ENCODE measurements around the gene HTRA2.
A peak's percentile ranks its signal among the peaks of the same experiment; 100 is the strongest.

The HTRA2 gene

DNA sequence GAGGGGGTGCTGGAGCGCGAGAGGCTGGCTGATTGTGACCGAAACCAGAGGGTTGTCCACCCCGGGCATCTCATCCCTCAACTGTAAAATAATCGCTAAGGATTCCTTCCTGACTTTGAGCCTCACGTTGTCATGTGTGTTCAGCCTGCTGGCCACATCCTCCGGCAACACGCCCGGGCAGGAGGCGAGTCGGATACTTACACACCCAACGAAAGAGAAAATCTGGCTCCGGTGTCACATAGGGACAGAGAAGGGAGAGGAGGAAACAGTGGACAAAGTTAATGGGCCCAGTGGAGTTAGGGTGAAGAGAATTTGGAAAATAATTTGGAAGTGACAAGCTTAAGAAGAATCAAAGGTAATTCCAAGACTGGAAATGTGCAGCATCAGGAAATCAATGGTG lies 13.1 kb upstream of the HTRA2 start:
- DNase-seq = no peak

DNA sequence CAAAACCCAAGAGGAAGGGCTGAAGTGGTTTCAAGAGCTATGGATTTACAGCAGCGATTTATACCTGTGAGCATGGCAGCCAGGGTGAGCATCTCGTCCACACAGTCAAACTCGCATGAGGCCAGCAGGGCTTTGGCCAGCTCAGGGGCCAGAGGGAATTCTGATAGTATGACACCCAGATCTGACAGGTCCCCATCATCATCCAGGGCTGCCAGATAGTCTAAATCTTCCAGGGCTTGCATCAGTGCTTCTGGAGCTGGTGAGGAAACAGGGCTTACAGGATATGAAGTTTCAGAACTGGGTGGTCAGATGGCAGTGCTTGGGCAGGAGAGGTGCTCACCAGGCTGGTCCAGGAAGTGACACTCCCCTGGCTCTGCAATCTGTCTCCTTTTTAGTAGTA lies 7.2 kb upstream of the HTRA2 start:
- DNase-seq = no peak

- DNase-seq = no peak
These were observed 5.7 kb upstream of the HTRA2 start for GRCh38 chr2:74524005-74524404.

- DNase-seq = no peak
These were observed 4.6 kb upstream of the HTRA2 start for GRCh38 chr2:74524955-74525716.

GRCh38 chr2:74525717-74526648 lies 3.8 kb upstream of the HTRA2 start, which contains the start of gene DQX1:
DQX1 (minus strand) TSS chr2:74526231; CDS start chr2:74525729, 502 bp downstream.
- DNase-seq = peak; percentile 35

DNA sequence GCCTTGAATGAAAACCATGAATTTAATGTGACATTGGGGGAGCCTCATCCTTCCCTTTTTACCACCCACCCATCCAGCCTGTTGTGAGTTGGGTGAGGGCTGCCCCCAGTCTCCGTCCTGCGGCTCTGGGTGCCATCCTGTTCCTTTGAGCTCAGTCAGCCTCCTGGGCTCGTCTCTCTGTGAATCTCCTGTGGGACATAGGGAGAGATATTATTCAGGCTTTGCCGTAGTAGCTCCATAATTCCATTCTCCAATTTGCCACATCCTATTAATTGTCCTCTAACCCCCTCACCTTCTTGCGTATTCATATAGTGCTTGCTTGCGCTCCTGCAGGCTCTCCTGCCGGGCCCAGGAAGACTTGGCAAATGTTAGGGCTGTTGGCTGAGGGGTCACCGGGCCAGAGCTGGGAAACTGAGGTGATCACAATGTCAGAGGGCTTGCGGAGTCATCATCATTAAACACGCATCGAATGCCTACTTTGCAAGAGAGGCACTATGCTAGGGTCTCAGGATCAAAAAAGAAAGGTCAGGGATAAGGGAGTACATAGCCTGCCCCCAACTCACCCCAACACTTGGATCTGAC lies 3.0 kb upstream of the HTRA2 start:
- DNase-seq = no peak

DNA sequence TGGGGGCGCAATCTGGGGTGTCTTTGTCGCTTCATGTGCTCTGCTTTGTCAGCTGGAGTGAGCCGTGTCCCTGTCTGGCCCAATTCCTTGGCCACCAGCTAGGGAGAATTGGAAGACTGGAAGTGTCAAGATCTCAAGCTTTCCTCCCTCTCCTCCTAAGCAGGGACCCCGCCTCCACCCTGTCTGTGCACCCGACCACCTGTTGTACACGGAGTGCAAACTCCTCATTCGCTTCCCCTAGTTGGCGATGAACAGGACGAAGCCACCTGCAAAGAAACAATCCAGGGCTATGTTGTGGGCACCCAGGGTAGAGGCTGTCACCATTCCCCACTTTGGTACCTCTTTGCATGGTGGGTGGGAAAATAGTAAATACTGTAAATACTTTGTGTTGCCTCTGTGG lies 2.0 kb upstream of the HTRA2 start:
- no peak for DNase-seq

- no peak for DNase-seq
These were observed 955 bp upstream of the HTRA2 start for GRCh38 chr2:74528600-74529356.

- DNase-seq = no peak
These were observed 780 bp downstream of the HTRA2 start for GRCh38 chr2:74530239-74531187.

DNA sequence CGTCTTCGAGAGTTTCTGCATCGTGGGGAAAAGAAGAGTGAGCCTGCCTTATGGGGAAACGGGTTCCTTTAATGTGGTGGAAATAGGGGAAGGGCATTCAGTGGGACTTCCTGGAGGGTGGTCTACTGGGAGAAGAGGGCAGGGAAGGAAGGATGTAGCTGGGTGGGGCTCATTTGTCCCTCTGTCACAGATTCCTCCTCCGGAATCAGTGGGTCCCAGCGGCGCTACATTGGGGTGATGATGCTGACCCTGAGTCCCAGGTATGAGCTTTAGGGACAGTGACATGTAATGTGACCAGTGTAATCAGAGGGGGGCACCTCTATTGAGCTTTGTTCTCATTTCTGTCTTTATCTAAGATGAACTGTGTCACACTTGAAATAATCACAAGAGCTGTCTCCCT lies 1.9 kb downstream of the HTRA2 start:
- DNase-seq = no peak

- no peak for DNase-seq
These were observed 2.5 kb downstream of the HTRA2 start for GRCh38 chr2:74532222-74532621.

GRCh38 chr2:74533464-74533863 lies 3.7 kb downstream of the HTRA2 start:
- no peak for DNase-seq

DNA sequence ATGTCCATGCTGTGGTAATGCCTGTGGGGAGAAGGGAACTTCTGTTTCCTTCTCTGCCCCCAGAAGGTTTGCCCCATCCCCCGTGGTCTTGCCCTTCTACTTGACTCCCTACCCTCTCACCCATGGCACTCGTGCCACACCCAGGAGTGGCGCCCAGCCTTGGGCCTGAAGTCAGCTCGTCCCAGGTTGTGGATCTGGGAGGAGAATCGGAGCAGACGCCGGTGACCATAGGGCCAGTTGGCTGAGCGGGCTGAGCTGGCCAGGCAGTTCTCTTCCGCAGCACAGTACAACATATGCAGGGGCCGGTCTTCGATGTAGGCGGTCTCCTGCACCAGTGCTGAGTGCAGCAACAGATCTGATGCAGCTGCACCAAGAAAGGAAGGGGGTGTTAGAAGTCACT lies 4.7 kb downstream of the HTRA2 start:
- no peak for DNase-seq

DNA sequence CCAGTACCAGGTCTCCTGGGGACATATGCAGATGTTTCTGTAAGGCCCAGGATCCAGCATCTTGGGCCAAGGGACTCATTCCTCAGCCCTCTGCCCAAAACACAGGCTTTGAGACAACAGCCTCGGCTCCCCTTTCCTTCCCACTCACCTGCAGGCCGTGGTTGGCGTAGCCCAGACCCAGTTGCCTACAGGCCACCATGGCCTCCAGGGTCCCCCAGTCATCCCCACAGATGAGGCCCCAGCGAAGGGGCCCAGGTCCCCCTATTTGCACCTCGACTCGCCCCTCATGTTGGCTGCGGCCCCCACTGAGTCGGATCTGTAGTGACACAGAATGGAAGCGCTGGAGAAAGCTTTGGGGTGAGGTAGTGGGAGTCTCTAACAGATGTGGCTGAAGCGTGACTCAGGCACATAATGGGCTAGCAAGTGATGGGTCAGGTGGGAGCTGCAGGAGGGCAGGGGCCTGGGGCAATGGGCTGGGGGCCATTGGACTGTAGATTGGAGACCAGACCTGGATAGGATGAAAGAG lies 5.8 kb downstream of the HTRA2 start:
- no peak for DNase-seq

DNA sequence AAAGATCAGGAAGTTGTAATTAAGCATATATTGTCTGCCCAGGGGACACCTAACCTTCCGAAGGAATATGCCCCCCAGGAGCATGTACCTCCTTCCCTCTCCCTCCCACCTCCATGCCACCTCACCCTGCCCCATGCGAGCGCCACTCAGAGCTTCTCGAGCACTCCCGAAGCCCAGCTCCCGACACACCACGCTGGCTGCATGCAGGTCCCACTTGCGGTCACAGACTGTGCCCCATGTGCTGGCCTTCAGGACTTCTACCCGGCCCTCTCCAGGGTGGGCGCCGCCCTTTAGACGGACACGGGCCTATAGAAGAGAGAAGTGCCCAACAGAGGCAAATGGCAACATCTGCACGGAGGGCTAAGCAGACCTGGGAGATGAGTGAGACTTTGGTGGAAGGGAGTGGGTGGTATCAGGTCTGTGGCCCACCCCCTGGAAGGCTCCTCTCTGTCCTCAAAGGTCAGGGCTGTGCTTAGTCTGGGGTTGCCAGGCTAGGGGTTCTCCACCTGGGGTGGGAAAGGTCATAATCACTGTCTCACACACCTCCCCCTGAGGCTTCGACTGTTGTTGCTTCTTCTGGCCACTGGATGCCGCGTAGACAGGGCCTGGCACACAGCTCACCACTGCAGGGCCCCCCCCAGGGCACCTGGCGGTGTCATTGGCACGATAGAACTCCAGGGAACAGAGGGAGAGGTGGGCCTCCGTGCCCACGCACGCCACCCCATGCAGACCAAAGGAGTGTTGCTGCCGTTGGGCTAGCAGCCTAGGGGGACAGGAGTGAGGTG lies 6.6 kb downstream of the HTRA2 start:
- no peak for DNase-seq

DNA sequence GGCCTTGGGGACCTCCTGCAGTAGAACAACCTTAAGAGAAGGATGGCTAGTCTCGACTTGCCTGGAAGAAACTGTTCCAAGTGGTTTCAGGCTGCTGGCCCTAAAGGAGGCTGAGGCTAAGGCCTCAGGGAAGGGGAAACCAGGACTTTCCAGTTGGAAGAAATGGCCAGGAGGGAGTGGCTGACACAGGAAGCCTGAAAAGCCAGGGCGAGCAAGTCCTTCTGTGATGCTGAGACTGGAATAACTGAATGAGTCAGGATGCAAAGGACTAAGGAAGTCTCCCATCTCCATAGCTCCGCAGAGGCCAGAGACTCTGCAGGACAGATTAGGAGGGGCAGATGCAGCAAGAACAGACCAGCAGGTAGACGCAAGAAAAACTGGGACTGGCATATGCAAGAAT lies 7.4 kb downstream of the HTRA2 start:
- DNase-seq = no peak

DNA sequence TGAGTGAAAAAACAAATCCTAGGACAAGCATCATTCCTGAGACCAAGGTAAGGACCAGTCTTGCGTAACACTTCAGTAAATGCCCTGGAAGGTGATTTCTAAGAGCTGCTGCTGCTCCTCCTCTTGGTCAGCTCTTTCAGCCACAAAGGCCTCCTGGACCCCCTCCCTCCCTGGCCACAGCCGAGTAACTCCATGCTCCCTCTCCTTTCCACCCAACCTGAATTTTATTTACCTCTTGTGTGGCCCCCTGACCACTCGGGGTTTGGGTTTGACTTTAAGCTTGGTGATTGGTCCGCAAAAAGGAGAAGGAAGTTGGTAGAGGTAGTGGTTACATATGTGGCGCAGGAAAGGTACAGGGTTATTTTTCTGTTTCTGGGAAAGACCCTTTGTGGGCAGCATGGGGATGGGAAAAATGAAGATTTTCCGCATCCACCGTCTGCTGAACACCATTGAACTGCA lies 9.2 kb downstream of the HTRA2 start:
- DNase-seq = peak; percentile 51

- no peak for DNase-seq
These were observed 10.6 kb downstream of the HTRA2 start for GRCh38 chr2:74540291-74540690.

DNA sequence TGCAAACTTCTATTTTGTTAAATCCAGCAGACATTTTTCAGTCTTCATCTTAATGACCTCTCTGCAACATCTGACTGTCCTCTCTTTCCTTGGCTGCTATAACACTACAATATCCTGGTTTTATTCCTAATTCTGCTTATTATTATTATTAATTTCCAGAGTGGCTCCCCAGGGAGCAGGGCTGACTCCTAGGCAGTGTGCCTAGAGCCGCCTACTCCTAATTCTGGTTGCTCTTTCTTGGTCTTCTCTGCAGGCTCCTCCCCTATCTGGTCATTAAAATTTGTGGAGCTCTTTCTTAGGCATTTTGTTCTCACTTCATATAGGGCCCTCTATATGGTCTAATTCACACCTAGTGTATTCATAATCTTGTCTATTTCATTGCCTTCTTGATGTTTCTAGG lies 13.2 kb downstream of the HTRA2 start:
- DNase-seq = no peak

- no peak for DNase-seq
These were observed 14.9 kb downstream of the HTRA2 start for GRCh38 chr2:74544634-74545033.

GRCh38 chr2:74546004-74546403 lies 16.3 kb downstream of the HTRA2 start:
- no peak for DNase-seq

All from GDM1 (cell line).